Measurements from ENCODE around the gene MYO5A.

MYO5A gene

DNA sequence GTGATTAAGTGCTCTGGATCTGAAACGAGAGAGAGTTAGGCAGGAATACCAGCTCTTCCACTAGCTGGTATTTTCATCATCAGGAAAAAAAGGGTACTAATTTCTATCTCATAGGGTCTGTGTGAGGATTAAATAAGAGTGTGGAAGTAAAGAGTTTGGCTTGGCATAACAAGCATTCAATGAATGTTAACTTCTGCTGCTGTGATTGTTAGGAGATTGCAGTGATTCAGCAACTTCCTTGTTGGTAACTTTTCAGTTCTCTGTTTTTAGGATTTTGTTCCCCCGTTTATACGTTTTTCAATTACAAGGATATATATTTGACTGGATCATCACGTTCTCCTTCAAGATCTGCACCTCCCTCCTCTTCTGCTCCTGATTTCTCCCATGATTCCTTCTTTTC lies 167.2 kb downstream of the MYO5A start:
- peak; percentile 14 to 46 for DNase-seq

DNA sequence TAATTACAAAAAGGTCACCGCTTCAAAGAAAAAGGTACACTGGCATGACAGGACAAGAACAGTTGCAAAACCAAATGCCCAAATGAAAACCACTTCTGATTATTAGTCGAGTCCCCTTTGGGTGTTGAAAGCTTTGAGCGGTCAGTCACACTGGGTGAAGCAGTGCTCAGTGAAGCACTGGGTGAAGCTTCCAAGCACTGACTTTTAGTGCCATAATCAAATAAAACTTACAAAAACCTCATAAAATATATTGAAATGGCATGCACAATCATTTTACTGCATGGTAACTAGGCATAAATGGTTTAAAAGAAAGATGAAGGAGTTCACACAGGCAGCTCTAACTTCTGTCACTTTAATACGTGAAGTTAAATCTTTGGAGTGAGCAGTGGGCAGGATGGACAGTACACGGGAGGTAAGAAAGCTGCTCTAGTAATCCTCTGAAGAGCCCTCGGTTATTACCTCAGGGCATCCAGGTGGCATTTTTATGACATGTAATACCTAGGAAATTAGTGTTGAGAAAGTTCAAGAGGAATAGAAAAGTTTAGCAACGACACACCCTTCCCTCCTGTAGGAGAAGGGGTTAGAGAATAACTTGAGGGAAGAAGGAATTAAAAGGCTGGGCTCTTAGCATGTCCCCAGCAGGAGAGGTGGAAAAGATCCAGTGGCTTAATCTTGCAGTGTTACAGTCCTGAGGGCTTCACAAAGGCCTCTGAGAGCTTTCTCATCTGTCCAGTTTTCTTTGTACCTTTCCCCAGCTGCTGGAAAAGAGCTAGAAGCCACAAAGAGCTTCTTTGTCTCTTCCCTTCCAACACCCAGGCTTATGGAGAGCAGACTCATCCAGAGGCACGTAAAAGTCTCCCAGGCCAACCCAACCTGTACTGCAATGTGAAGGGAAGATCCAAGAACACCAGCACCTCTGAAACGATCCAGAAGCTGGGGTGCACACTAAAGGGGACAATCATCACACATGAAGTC lies 168.2 kb downstream of the MYO5A start:
- no peak for DNase-seq

GRCh38 chr15:52359722-52360121 lies 169.0 kb downstream of the MYO5A start:
- no peak for DNase-seq

DNA sequence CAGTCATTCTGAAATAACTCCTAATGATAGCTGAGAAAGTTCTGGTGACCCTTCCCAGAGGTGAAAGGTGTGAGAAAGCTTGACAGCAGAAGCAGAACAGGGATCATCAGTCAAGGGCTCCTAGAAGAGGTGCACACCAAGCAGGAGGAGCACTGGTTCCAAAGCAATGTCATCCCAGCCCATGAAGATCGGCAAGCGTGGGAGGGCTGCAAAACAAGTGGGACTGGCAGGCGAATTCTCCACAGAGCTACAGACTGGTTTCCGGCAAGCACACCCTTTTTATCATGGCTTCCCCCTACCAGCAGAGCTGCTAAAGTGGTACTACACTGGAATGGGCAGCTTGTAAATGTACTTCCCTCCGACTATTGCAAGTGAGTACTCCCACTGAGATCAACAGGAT lies 170.7 kb downstream of the MYO5A start:
- DNase-seq, result no peak

DNA sequence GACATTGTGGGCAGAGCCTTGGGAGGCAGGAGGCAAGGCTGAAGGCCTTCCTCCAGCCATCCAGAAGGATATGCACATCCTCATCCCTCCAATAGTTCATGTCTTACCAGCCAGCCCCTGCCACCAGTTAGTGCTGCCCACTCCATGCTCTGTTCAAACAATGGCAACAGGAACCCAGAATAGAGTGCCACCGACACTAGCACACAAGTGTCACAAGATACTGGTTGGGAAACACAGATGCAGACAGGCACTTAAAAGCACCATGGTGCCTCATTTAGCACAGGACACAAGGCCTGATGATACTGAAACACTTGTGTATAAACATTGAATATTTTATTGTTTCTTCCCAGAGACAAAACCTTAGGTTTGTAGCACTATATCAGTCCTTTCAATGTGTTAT lies 176.6 kb downstream of the MYO5A start:
- DNase-seq, result peak; percentile 69 to 80

- peak; percentile 80 to 84 for DNase-seq
Observed at GRCh38 chr15:52351206-52351908, 177.3 kb downstream of the MYO5A start.

- peak; percentile 10 to 14 for DNase-seq
Observed at GRCh38 chr15:52350423-52350822, 178.3 kb downstream of the MYO5A start.

DNA sequence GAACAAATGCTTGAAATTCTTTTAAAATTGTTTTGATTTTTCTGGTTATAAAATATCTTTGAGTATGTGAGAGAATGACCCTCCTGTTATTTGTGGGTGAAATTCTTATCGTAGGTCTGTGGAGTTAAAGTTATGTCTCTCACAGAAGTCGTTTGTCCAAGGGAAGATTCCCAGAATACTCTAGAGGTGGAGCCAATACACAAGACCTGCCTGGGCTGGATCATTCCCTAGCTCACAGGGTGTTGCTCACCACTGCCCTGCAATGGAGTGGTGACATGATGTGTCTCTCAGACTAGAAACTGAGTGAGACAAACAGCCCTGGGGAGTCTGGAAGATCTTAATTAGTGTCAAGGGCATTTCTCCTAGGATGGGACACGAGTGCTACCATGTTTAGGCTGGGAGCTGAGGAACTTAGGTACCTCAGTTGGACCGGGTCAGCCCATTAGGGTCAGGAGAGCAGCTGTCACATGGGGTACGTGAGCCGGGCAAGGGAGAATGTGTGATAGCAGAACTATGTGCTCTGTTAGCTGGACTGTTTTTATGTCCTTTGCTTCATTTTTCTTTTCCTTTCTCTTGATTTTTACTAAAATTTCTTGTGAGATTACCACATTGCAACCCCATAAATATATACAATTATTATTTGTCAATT lies 179.5 kb downstream of the MYO5A start:
- no peak for DNase-seq

DNA sequence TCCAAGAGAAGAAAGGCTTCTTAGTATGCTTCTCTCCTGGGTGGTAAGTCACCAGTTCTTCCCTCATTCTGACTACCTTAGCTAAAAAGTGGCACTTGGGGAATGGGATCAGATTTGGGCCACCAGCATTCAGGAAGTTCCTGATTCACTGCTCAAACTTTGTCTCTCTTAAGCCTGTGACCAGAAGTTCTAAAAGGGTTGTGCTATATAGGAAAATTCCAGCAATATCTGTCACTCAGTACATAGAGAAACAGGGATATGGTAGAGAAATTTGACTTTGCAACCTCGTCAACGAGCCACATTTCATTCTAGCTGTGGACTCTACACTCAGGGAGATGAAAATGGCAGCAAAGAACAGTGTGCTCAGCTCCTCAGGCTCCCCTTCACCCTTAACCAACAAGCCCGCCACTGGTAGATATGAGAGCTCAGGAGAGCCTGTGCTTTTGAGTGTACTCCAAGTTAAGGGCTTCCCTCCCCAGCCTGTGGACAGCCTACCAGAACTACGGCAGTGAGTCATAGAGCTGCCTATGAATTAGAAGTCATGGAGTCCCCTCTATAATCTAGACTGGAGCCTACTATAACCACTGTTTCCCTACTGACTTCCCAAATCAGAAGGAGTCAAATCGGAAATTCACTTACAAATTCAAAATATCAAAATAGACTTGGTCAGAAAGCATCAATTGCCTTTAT lies 180.5 kb downstream of the MYO5A start:
- no peak for DNase-seq

GRCh38 chr15:52344592-52344991 lies 184.1 kb downstream of the MYO5A start:
- DNase-seq, result no peak

DNA sequence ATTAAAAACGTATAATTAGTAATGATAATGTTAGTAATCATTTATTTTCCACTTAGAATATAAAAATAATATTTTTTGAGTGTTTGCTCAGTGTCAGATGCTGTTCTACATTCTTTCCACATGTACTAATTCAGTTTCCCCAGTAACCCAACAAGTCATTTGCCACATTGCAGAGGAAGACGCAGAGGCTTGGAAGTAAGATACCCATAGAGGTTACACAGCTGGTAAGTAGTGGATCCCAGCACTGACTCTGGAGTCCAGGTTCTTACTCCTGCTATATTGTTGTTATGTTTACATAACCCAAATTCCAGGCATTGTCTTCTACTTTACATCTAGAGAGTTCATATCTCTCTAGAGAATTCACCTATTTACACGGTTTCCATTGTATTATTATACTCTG lies 184.8 kb downstream of the MYO5A start:
- no peak for DNase-seq

- DNase-seq, result no peak
Observed at GRCh38 chr15:52340093-52340492, 188.6 kb downstream of the MYO5A start.

DNA sequence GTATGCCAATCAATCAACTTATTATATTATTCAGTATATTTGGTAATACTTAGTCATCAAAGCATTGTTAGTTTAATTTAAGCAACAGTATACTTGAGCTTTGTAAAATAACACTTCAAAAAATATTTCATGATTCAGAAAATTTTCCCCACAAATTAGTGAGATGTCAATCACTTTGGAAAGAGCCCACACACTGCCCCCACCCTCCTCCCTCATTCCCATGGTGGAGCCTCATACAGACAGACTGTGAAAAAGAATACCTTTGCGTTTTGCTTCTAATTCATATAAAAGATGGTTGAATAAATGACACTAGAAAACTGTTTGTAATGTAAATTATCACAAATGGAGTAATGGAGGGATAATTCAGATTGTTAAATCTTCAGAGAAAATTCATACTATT lies 189.8 kb downstream of the MYO5A start:
- DNase-seq, result no peak

- no peak for DNase-seq
Observed at GRCh38 chr15:52338058-52338457, 190.6 kb downstream of the MYO5A start.

GRCh38 chr15:52337198-52337853 lies 191.4 kb downstream of the MYO5A start:
- DNase-seq, result no peak

DNA sequence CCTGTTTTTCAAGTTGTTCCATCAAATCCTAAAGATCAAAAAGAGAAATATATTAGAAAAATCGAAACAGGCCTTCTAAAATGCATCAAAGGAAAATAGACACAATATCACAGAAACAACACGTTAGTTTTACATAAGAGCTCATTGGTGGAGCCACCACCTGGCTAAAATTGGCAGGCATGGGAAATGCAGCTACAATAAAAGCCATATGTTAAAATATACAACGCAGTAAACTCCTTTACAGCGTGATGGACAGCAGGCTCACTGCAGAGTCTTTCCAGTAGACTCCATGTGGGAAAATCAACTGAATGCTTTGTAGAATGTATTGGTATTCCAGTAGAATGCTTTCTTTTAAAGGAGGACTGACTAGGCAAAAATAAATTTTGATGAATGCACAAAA lies 192.2 kb downstream of the MYO5A start:
- peak in 1 of 2 donors; percentile 4 for DNase-seq

GRCh38 chr15:52334491-52335160 lies 194.1 kb downstream of the MYO5A start:
- DNase-seq, result no peak

- peak; percentile 15 to 34 for DNase-seq
Observed at GRCh38 chr15:52331490-52332240, 197.0 kb downstream of the MYO5A start.

GRCh38 chr15:52329987-52330386 lies 198.7 kb downstream of the MYO5A start:
- DNase-seq, result no peak

- DNase-seq, result no peak
Observed at GRCh38 chr15:52329150-52329549, 199.5 kb downstream of the MYO5A start.

GRCh38 chr15:52328680-52329079 lies 200.0 kb downstream of the MYO5A start:
- no peak for DNase-seq

Measured in inflammatory macrophage (primary cell).